ENCODE measurements around the gene OTC. TPM values are rescaled to one million over a fixed set of nuclear protein-coding genes. Genes with fewer than 3 reads are reported as not detected.

The OTC gene
- total and polyA plus RNA-seq, 2 donors, result 0.05 to 0.11 TPM

Other genes with a start within 250 kb of the OTC start
- 11.1 TPM for gene SRPX, start 131.7 kb upstream of the OTC start, total RNA-seq
- 108 TPM for gene SRPX, start 131.7 kb upstream of the OTC start, polyA plus RNA-seq
- 6.9 TPM for gene RPGR, start 25.1 kb upstream of the OTC start, total RNA-seq
- gene RPGR, start 25.1 kb upstream of the OTC start, polyA plus RNA-seq, result 35.2 TPM
- gene TSPAN7, start 208.9 kb downstream of the OTC start, total RNA-seq, result 6.3 TPM
- gene TSPAN7, start 208.9 kb downstream of the OTC start, polyA plus RNA-seq, result 24.3 TPM

All from thymus (tissue), 2 donors.